Activated naive CD4-positive, alpha-beta T cell treated with anti-CD3 and anti-CD28 coated beads, Interleukin-2, amount 50 U/mL, for 24 hours (primary cell): ENCODE results near the gene CNTN5.
"Not testable (repeated sequence)": the region's sequence is repeated elsewhere in the genome, so short reads cannot be mapped to it uniquely, and the experiment has no call there.

ENCODE experiments used
- H3K27ac Mint-ChIP-seq: one replicate; pipeline ENCODE4 v1.8.0; 2021; ENCODE audit warnings: mild to moderate bottlenecking, mixed read lengths
- H3K27me3 Mint-ChIP-seq: one replicate; pipeline ENCODE4 v1.8.0; 2021; ENCODE audit warnings: mixed read lengths
- H3K36me3 Mint-ChIP-seq: one replicate; pipeline ENCODE4 v1.8.0; 2021; ENCODE audit warnings: mixed read lengths
- H3K4me1 Mint-ChIP-seq: one replicate; pipeline ENCODE4 v1.8.0; 2021; ENCODE audit warnings: mixed read lengths
- H3K4me3 Mint-ChIP-seq: one replicate; pipeline ENCODE4 v1.8.0; 2021; ENCODE audit warnings: mild to moderate bottlenecking, mixed read lengths
- H3K9me3 Mint-ChIP-seq: one replicate; pipeline ENCODE4 v1.8.0; 2021; ENCODE audit warnings: mixed read lengths

The CNTN5 gene

DNA sequence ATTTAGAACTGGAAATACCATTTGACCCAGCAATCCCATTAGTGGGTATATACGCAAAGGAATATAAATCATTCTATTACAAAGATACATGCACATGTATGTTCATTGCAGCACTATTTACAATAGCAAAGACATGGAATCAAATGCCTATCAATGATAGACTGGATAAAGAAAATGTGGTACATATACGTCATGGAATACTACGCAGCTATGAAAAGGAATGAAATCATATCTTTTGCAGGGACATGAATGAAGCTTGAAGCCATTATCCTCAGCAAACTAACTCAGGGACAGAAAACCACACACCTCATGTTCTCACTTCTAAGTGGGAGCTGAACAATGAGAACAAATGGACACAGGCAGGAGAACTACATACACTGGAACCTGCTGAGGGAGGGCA, 113.1 kb downstream of the CNTN5 start:
- not testable (repeated sequence) for H3K27me3 Mint-ChIP-seq, H3K4me1 Mint-ChIP-seq, H3K36me3 Mint-ChIP-seq, H3K27ac Mint-ChIP-seq, H3K4me3 Mint-ChIP-seq
- peaks cover 15% of the 10 kb centered on the region for H3K9me3 Mint-ChIP-seq

DNA sequence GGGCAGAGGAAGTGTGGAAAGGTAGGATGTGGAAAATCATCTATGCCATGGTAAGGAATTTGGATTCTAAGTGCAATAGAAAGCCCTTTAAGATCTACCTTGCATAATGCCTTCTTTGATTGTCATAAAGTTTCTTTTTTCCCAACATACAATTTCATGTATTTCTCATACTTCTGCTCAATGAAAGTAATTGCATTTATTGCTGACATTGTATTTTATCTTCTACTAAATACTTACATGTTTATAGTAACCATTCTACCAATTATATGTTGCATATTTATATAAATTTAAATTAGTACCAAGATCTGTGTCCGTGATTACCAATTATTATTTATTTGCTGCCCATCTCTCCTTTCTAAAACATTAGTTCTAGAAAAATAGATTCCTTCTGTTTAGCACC, 114.8 kb downstream of the CNTN5 start:
- Mint-ChIP-seq H3K9me3 (peaks cover 15% of the 10 kb centered on the region), H3K27ac (no peak overlapping the region), H3K36me3 (no peaks in the 10 kb centered on the region), H3K4me1 (no peaks in the 10 kb centered on the region), H3K27me3 (no peaks in the 10 kb centered on the region), H3K4me3 (no peak overlapping the region)

DNA sequence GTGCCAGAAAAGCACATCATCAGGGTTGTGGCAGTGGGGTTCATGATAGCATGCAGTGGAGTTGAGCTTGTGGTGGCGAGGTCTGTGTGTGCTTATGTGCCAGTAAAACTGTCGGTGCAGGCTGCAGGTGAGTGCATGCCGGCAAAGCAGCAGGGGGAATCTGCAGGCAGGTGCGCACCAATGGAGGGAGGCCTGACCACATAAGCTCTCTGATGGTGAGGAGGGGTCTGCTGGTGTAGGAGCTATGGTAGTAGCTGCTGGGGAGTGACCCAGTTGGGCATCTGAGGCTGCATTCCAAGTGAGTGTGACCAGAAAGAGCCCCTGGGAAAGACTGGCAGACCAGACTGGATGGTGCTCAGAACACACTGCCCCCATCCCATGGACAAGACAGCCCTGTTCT, 121.5 kb downstream of the CNTN5 start:
- Mint-ChIP-seq H3K9me3 (peaks cover 14% of the 10 kb centered on the region), H3K36me3 (no peaks in the 10 kb centered on the region), H3K4me1 (no peaks in the 10 kb centered on the region), H3K4me3 (no peak overlapping the region), H3K27ac (no peak overlapping the region), H3K27me3 (no peaks in the 10 kb centered on the region)

DNA sequence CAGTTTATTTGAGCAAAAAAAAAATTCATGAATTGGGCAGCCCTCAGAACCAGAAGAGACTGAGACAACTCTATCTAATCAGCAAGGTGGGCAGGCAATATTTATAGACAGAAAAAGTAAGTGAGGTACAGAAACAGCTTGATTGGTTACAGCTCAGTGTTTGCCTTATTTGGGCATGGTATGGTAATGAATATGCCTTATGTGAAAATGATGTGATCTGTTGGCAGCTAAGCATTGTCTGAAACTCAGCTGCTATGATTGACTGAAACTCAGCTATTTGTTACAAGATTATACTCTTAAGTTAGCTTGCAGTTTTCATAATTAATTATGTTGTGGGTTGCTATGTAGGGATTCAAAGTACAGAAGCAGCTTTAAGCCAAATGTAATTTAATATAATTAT, 127.6 kb downstream of the CNTN5 start:
- no peaks in the 10 kb centered on the region for H3K4me1 Mint-ChIP-seq
- H3K27ac Mint-ChIP-seq: no peak overlapping the region
- H3K27me3 Mint-ChIP-seq: no peaks in the 10 kb centered on the region
- H3K9me3 Mint-ChIP-seq: peaks cover 11% of the 10 kb centered on the region
- H3K36me3 Mint-ChIP-seq: no peaks in the 10 kb centered on the region
- H3K4me3 Mint-ChIP-seq: no peak overlapping the region

DNA sequence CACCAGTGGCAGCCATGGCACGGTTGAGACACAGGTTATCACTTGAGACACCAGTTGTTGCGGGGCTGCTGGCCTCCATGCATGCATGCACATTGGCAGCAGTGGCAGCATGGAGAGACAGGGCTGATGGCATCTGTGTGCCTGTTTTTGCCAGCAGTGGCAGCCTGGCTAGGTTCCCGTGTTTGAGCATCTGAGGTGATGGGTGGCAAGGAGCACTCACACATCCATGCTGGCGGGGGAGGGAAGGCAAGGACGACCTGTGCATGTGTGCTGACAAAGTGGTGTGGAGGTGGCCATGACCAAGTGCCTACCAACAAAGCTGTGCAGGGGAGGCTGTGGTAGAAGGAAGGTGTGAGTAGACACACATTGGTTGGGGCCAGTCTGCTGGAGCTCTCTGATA, 133.5 kb downstream of the CNTN5 start:
- peaks cover 12% of the 10 kb centered on the region for H3K9me3 Mint-ChIP-seq
- H3K36me3 Mint-ChIP-seq: no peaks in the 10 kb centered on the region
- H3K27me3 Mint-ChIP-seq: no peaks in the 10 kb centered on the region
- H3K4me1 Mint-ChIP-seq: no peaks in the 10 kb centered on the region
- no peak overlapping the region for H3K4me3 Mint-ChIP-seq
- no peak overlapping the region for H3K27ac Mint-ChIP-seq

DNA sequence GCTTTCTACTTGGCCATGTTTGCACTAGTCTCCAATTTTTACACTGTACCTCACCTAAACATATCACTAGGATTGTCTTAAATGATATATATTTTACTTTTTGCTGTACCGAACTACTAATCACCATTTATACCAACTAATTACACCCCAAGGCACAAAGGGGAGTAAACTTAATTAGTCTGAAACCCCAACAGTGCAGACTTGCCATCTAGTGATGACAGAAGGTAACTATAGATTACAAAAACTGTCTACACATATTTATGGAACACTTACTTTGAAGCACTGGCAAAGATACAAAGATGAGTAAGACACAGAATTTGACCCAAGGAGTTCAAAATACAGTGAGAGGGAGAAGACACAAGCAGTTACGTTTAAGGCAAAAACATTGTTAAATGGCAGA, 139.7 kb downstream of the CNTN5 start:
- Mint-ChIP-seq H3K9me3 (no peaks in the 10 kb centered on the region), H3K27ac (no peak overlapping the region), H3K4me1 (no peaks in the 10 kb centered on the region), H3K27me3 (no peaks in the 10 kb centered on the region), H3K4me3 (no peak overlapping the region), H3K36me3 (no peaks in the 10 kb centered on the region)

DNA sequence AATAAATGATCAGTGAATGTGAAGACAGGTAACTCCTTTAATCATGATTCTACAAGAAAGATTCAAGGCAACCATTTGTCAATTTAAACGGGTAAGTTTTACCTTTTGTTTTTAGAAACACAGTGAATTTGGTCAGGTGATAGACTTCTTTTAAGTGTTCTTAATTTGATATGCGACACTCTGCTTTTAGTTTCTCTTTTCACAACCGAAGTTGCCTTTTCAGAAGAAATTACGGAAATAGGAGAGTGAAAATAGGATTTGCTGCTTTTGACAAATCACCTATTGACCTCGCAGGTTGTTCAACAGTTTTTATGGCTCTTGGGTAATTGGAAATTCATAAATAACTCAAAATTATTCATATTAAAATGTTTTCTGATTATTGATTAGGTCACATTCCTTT, 142.1 kb downstream of the CNTN5 start:
- no peaks in the 10 kb centered on the region for H3K4me1 Mint-ChIP-seq
- H3K4me3 Mint-ChIP-seq: no peak overlapping the region
- no peaks in the 10 kb centered on the region for H3K9me3 Mint-ChIP-seq
- no peaks in the 10 kb centered on the region for H3K27me3 Mint-ChIP-seq
- no peak overlapping the region for H3K27ac Mint-ChIP-seq
- H3K36me3 Mint-ChIP-seq: no peaks in the 10 kb centered on the region

DNA sequence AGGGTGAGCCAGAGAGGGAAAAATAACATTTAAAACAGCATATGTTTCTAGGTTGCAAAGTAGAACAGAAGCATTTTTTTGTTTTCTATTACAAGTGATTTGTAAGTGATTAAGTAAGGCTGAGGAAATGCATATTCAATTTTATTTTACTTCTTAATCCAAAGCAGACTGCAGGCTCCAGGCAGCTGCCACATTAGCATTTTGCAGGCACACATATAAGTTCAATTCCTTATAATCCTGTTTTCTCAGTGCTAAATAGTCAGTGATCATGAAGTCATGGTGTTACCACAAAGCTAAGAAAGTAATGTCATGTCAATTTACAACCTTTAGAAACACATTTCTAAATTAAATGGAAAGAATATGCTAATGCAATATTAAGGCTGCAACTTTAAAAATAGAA, 149.8 kb downstream of the CNTN5 start:
- no peak overlapping the region for H3K27ac Mint-ChIP-seq
- no peaks in the 10 kb centered on the region for H3K27me3 Mint-ChIP-seq
- H3K4me1 Mint-ChIP-seq: no peaks in the 10 kb centered on the region
- H3K9me3 Mint-ChIP-seq: peaks cover 5% of the 10 kb centered on the region
- no peaks in the 10 kb centered on the region for H3K36me3 Mint-ChIP-seq
- H3K4me3 Mint-ChIP-seq: no peak overlapping the region

DNA sequence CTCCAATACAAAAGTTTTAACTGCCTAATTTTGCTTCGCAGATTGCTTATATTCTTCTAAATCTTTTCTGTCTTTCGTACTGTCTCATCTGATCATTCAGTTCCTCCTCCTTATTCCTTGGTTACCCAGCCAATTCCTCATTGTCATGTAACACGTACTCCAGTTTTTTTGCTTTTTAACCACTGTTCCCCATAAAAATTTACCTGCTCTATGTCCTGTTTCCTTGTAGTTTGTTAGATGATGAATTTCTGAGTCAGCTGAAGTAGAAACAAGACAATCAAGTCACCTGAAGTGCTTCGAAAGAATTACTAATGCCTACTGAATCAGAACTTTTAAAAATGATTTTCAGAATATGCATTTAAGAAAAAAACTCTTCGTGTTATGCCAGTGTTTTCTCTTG, 150.6 kb downstream of the CNTN5 start:
- Mint-ChIP-seq H3K4me1 (no peaks in the 10 kb centered on the region), H3K36me3 (no peaks in the 10 kb centered on the region)

DNA sequence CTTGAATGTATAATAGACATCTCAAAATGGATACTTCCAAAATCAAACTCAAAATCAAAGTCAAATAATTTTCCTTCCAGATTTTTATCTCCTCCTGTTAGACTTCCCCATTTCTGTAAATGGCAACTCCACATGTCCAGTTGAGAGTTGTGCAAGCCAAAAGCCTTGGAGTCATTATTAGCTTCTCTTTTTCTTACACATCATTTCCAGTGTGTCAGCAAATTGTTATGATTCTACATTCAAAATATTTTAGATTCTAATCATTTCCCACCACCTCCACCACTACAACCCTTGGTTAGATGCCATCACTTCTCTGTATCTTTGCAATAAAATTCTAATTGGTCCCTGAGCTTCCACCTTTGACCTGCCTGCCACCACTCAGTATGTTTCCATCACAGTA, 155.7 kb downstream of the CNTN5 start:
- H3K9me3 Mint-ChIP-seq: peaks cover 13% of the 10 kb centered on the region
- no peak overlapping the region for H3K4me3 Mint-ChIP-seq
- no peaks in the 10 kb centered on the region for H3K36me3 Mint-ChIP-seq
- no peaks in the 10 kb centered on the region for H3K4me1 Mint-ChIP-seq
- H3K27ac Mint-ChIP-seq: no peak overlapping the region
- H3K27me3 Mint-ChIP-seq: no peaks in the 10 kb centered on the region

More for the DNA sequence above, 150.6 kb downstream of the CNTN5 start:
- Mint-ChIP-seq H3K27ac (no peak overlapping the region), H3K9me3 (peaks cover 7% of the 10 kb centered on the region), H3K4me3 (no peak overlapping the region), H3K27me3 (no peaks in the 10 kb centered on the region)

DNA sequence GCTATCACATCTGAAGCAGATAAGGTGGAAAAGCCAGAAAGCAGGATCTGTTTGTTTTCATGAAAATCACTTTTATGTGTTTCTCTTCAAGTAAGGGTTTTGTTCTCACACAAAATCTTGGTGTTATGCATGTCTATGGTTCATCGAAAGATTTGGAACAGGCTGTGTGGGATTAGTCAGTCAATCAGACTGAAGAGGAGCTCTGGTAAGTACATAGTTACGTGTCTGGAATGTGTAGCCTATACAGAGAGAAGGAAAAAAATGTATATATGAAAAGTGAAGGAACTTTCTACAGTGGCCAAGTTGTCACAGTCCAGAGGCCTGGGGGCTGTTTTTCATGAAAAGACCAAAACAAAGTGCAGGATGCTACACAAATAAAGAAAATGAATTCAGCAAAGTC, 156.7 kb downstream of the CNTN5 start:
- Mint-ChIP-seq H3K4me3 (no peak overlapping the region), H3K27me3 (no peaks in the 10 kb centered on the region), H3K9me3 (peaks cover 13% of the 10 kb centered on the region), H3K4me1 (no peaks in the 10 kb centered on the region), H3K27ac (no peak overlapping the region), H3K36me3 (no peaks in the 10 kb centered on the region)

DNA sequence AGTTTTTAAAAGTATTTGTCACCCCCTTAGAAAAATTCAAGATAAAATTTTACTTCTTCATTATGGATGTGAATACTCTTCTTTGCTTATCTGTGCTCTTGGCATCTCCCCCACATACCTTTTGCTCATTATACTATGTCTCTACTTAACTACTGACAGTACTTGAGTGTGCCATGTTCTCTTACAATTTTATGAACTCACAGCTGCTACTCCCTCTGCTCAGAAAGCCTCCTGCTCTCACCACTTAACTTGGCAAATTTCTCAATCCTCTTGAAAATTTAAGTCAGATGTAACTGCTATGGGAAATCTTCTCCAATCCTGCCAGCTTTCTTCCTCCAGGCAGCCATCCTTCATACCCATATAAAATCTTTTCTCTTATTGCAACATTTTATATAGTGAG, 163.4 kb downstream of the CNTN5 start:
- H3K27me3 Mint-ChIP-seq: no peaks in the 10 kb centered on the region
- no peak overlapping the region for H3K27ac Mint-ChIP-seq
- no peaks in the 10 kb centered on the region for H3K36me3 Mint-ChIP-seq
- no peaks in the 10 kb centered on the region for H3K4me1 Mint-ChIP-seq
- no peaks in the 10 kb centered on the region for H3K9me3 Mint-ChIP-seq
- H3K4me3 Mint-ChIP-seq: no peak overlapping the region

DNA sequence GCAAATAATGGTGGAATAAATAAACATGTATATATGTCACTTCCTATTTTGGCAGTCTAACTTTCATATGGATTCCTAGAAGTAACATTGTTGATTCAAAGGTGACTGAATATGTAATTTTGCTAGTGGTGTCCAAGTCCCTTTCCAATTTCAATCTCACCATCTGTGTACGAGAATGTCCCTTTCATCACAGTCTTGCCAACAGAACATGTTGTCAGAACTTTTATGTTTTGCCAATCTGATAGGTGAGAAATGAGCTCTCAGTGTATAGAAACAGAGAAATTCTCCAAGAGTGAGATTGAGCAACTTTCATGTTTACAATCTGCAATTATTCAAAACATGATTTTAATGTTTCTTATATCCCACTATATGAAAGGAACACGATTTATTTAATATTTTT, 167.5 kb downstream of the CNTN5 start:
- no peak overlapping the region for H3K27ac Mint-ChIP-seq
- H3K36me3 Mint-ChIP-seq: no peaks in the 10 kb centered on the region
- no peaks in the 10 kb centered on the region for H3K4me1 Mint-ChIP-seq
- no peaks in the 10 kb centered on the region for H3K27me3 Mint-ChIP-seq
- peaks cover 9% of the 10 kb centered on the region for H3K9me3 Mint-ChIP-seq
- no peak overlapping the region for H3K4me3 Mint-ChIP-seq

DNA sequence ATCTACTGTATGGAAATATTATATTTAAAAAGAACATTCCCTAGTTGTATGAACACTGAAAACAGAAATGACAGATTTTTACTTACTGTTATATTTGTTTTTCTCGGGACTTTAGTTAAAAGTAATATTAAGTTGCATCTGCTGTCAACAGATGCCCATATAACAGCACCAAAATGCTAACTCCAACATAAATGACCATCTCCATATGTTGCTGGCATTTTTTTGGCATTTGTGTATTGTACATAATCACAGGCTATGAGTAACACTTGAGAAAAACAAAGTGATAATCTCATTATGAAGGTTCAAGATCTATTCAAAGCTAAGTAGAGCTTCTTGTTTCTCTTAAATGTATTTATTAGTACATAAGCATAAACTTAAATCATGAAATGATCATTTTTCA, 172.0 kb downstream of the CNTN5 start:
- Mint-ChIP-seq H3K4me3 (no peak overlapping the region), H3K27ac (no peak overlapping the region), H3K9me3 (peaks cover 9% of the 10 kb centered on the region), H3K27me3 (no peaks in the 10 kb centered on the region), H3K36me3 (no peaks in the 10 kb centered on the region), H3K4me1 (no peaks in the 10 kb centered on the region)

DNA sequence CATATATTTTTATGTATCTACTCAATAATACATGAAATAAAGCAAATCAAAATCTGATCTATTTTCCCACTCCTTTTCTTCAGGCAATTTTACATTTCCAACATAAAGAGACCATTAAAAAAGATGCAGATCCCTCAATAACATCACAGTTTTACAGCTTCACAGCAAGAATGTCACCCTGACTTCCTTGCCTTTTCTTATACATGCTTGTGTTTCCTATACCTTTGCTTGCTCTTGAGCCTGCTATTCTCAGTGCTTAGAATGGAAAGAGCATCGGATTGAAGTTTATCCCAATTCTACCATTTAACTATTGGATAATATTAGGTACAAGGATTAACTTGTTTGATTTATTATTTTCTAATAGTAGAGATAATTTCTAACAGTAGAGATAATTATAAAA, 176.7 kb downstream of the CNTN5 start:
- H3K36me3 Mint-ChIP-seq: peaks cover 2% of the 10 kb centered on the region
- no peaks in the 10 kb centered on the region for H3K4me1 Mint-ChIP-seq
- no peaks in the 10 kb centered on the region for H3K27me3 Mint-ChIP-seq
- no peaks in the 10 kb centered on the region for H3K9me3 Mint-ChIP-seq
- no peak overlapping the region for H3K27ac Mint-ChIP-seq
- H3K4me3 Mint-ChIP-seq: no peak overlapping the region

DNA sequence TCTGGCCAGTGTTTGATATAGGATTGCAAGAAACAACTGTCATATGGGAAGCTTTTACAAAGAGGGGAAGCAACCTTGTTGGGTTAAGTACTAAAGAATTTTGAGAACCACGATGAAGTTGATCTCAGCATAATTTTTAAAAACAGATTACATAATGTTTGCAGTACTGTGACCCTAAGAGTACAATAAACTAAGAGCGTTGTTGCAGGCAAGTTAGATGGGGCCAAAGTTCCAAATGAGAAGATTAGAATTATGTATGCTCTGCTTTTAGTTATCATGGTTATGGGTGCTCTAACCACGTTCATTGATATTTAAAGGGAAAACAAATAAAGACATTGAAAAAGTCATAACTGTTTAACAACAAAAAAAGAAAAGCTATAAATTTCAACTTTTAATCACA, 177.5 kb downstream of the CNTN5 start:
- no peaks in the 10 kb centered on the region for H3K4me1 Mint-ChIP-seq
- no peak overlapping the region for H3K27ac Mint-ChIP-seq
- H3K36me3 Mint-ChIP-seq: peaks cover 2% of the 10 kb centered on the region
- H3K27me3 Mint-ChIP-seq: no peaks in the 10 kb centered on the region
- no peak overlapping the region for H3K4me3 Mint-ChIP-seq
- H3K9me3 Mint-ChIP-seq: no peaks in the 10 kb centered on the region

DNA sequence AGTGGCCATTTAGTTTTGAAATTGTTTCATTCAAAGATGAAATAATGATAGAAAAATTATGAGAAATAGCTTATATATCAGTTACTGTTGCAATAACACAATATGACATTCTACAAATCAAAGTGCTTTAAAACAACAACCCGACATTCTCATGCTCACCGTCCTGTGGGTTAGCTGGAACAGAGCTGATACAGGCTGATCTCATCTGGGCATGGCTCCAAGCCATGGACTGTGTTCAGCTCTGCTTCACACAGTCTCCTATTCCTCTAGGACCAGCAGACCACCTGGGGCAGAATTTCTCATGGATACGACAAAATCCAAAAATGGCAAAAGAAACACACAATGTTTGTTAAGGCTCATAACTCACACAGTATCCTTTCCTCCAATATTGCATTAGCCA, 178.6 kb downstream of the CNTN5 start:
- H3K4me1 Mint-ChIP-seq: no peaks in the 10 kb centered on the region
- H3K4me3 Mint-ChIP-seq: no peak overlapping the region
- H3K36me3 Mint-ChIP-seq: peaks cover 2% of the 10 kb centered on the region
- peaks cover 4% of the 10 kb centered on the region for H3K9me3 Mint-ChIP-seq
- no peaks in the 10 kb centered on the region for H3K27me3 Mint-ChIP-seq
- H3K27ac Mint-ChIP-seq: no peak overlapping the region

DNA sequence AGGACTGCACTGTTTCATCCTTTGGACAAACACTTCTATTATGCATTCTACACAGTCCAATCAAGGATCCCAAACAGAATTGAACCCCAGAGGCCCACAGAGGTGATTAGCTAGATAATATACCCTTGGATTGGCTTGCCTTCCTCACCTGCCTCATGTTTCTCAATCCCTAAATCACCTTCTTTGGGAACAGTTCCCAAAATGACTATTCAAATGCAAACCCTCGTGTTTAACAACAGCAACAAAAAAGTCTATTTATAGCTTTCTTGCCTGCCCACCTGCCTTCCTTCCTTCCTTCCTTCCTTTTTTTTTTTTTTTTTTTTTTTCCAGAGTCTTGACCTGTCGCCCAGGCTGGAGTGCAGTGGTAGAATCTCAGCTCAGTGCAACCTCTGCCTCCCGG, 180.0 kb downstream of the CNTN5 start:
- no peaks in the 10 kb centered on the region for H3K27me3 Mint-ChIP-seq
- no peak overlapping the region for H3K4me3 Mint-ChIP-seq
- no peak overlapping the region for H3K27ac Mint-ChIP-seq
- peaks cover 2% of the 10 kb centered on the region for H3K36me3 Mint-ChIP-seq
- no peaks in the 10 kb centered on the region for H3K4me1 Mint-ChIP-seq
- peaks cover 7% of the 10 kb centered on the region for H3K9me3 Mint-ChIP-seq
